ENCODE measurements around the gene TSHZ2.

Gene TSHZ2

DNA sequence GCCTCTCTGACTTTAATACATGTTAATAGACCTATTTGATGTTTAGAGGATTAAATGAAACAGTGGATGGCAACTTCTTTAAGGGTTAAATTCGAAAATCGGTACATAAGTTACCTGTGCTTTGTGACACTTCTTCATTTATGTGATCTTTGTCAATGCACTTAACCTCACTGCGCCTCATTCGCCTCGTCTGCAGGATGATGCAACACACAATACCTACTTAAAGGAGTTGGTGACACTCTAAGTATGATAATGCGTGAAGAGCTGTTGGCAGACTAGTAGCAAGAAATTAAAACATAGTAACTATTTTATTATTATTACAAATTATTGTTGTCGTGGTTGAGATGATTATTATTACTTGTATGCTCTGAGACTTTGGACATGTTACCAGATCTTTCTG is 92.8 kb downstream of the TSHZ2 start:
- DNase-seq (ENCODE audit: low spot score) = no peak

DNA sequence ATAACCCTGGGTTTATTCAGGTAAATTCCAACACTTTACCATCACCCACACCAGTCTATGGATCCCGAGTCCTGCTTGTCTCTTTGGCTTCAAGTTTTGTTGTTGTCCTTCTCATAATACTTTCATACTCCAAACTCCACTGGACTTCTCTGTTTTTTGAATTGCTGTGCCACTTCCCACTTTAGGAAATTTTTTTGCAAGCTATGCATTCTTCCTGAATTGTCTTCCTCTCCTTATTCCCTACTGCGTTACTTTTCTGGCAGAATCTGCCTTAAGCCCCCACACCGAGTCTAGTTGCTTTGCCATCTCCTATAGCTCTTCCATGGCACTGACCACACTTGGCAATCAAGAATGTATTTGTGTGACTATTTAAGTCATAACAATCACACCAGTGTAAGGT is 96.1 kb downstream of the TSHZ2 start:
- DNase-seq (ENCODE audit: low spot score) = no peak

DNA sequence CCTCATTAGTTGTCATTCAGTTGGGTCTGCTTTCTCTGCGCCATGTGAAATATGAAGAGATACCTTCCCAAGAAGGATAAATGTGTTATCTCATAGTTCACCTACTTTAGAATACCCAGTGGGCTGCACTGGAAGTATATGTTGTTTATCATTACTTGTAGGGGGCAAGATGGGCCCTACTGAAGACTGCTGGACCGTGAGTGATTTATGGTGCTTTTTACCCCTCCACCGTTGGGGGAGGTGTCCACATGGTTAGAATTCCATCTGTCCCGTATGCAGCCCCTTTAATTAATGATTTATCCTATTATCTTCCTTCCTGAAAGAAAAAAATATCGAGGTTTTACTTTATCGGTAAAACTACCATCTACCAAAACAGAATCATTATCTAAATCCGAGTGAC is 97.0 kb downstream of the TSHZ2 start:
- DNase-seq (ENCODE audit: low spot score) = no peak

DNA sequence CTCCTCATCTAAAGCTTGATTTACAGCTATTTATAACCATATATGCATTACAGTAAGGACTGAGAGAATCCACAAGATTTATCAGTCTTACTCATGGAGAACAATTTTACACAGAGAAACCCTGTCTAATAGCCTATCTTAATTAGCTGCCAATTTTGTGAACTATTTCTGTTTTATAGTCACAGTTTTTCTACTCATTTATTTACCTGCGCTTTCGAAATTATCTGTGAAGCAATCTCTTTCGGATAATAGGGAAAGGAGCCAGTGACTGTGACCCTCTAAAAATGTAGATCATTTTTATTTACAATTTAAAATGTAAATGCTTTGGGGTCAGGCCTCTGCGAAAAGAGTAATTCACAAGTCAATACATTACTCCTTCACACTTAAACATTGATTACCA is 98.1 kb downstream of the TSHZ2 start:
- DNase-seq (ENCODE audit: low spot score) = no peak

DNA sequence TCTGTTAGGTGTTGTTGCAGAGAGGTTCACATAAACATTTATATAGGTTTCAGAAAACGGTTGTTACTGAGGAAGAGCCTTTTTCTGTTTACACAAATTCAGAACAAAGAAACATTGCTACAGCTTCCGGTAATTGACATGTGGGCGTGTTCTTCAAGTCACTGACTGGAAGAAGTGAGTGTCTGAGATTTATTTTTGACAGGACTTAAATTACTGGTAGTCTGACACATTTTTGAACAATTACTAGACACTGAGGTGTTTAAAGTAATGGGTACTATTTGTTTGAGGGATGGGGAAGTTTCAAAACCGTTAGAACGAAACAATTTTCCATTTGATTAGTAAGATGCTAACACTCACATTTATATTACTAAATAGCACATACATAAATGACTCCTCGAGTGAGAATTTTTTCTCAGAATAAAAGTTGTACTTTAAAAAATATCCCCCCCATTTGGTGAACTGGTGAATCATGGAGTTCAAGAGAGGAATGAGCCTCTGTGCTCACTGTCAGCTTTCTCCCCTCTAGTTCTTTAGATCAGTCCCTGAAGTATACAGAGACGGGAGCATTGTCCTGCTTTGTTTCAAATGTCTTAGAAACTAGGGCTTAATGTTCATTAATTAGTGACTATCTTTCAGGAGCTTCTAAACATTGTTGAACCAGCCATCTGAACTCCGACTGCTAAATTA is 98.7 kb downstream of the TSHZ2 start:
- DNase-seq (ENCODE audit: low spot score) = no peak

DNA sequence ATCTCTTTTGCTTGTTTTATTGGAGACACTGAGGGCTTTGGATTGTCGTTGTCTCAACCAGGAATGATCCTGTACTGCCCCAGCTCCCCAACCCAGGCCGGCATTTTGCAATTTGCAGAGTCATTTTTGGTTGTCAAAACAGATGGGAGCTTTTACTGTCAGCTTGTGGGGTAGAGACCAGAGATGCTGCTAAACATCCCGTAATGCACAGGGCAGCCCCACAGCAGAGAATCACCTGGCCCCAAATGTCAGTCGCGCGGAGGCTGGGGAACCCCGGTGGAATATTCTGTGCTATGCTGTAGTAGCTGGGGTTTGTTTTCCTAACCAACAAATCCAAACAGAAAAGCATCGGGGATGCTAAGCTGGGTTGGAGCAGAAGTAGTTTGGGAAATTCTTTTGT is 99.7 kb downstream of the TSHZ2 start:
- no peak for DNase-seq (ENCODE audit: low spot score)

DNA sequence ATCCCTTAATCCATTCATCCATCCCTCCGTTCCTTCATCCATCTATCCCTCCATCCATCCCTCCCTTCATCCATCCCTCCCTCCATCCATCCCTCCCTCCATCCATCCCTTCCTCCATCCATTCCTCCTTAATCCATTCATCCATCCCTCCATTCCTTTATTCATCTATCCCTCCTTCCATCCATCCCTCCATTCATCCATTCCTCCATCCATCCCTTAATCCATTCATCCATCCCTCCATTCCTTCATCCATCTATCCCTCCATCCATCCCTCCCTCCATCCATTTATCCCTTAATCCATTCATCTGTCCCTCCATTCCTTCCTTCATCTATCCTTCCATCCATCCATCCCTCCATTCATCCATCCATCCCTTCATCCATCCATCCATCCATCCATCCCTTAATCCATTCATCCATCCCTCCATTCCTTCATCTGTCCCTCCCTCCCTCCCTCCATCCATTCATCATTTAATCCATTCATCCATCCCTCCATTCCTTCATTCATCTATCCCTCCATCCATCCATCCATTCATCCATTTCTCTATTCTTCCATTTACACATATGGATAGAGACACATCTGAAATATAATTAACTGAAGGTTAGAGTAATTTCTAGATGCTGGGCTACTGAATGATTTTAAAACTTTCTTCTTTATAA is 100.9 kb downstream of the TSHZ2 start:
- no peak for DNase-seq (ENCODE audit: low spot score)

DNA sequence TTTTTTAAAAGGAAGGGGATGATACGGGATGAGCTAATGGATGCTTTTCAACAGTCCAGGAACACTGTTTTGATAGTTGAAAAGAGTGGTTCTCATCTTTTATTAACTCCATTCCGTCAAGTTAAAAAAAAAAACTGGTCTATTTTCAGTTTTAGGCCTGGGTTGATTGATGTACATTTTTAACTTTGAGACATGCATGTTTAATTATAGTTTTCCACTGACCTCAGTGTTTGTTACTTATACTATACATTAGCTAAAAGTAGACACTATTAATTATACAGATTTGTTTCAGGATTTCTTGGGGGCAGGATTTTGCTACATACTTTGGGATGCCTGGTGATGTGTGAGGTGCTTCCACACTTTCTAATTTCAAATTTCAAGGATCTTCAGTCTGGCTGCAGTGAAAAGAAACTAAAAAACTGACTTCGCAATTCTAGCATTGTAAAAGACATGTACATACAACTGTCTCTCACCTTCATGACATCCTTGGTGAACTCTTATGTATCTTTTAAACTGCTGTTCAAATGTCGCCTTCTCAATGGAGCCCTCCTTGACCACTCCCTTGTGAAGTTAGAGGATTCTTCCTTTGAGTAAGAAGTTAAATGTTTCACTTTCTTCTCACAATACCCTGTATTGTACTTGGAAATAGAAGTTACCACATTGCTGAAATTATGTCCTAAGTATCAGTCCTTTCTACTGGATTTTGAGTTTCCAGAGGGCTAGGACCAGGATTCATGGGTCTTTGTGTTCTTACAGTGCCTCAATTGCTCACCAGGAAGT is 101.7 kb downstream of the TSHZ2 start:
- no peak for DNase-seq (ENCODE audit: low spot score)

DNA sequence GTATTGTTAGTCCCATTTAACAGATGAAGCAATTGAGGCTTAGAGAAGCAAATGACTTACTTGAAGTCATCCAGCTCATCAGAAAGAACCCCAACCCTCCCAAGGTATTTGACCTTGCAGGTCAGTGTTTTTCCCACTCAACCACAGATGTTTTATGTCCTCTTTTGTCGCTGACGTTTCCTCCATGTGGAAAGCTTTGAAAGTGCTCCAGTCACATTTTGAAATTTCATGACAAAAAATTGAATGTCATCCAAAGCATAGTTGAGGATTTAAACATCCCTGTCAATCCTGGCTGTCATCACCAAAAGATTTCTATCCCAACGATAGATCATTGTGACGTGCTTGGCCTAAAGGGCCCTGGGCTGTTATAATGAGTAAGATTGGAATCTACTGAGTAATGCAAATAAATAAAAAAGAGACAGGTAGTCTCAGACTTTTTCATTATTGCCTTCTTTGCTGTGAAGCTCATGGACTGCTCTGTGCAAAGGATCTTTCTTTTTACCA is 102.7 kb downstream of the TSHZ2 start:
- no peak for DNase-seq (ENCODE audit: low spot score)

DNA sequence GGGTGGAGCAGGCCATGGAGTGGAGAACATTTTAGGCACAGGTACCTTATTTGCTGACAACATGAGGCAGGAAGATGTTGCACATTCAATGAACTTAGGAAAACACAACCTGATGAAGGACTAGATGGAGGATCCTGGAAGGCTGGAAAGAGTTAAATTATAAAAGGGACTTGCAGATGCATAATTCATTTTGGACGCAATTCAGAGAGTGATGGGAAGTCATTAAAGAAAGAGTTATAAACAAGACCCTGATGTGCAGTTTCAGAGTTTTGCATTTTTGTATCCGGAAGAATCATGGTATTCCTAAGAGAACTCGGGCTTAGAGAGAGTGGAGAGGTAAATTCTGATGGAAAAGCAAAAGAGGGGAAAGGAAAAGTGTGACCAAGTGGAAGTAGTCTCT is 104.5 kb downstream of the TSHZ2 start:
- no peak for DNase-seq (ENCODE audit: low spot score)

DNA sequence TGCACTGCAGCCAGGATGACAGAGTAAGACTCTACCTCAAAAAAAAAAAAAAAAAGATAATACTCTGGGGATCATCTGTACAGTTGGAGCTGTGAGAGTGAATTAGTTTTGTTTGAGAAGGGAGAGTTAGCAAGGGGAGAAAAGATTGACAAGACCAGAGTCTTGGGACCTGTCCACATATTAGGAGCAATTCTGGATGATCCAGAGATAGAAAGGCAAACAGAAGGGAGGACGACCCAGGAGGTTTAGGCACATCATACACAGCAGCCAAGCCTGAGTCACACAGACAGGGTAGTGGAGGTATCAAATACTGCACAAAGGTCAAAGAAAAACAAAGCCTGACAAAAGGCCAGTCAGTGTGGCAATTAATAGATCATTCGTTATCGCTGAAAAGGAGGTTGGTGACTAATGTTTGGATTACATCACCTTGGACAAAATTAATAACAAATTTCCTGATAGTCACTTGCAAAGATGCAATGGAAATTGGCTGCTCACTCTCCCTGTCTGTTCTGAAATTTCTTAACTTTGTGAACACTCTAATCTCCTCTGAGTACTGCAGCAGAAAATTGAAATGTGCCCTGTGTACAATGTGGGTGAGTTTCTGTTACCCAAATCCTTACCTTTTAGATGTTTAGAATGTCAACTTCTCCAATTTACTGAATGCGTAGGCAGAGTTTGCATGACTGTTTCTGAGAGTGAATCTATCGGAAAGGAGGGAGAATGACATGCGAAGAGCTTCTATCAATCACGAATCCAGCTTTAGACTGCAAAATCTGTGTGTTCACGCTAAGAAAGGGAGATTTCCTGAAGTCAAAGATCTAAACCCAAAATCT is 105.4 kb downstream of the TSHZ2 start:
- DNase-seq (ENCODE audit: low spot score) = peak; percentile 36

DNA sequence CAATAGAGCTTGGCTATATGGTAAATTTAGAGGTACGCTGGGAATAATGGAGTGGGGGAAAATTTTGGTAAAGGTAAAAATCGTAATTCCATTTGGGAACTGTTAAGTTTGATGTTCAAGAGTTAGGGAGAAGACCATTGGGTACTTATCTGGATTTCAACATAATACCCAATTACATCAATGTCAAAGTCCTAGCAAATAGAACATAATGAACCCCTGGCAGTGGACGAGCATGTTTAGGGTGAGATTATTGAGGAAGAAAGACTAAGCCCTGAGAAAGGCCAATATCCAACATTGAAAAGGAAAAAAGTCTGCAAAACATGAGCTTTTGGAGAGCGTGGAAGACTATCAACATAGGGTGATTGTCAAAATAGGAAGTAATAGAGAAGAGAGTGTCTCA is 106.6 kb downstream of the TSHZ2 start:
- DNase-seq (ENCODE audit: low spot score) = no peak

DNA sequence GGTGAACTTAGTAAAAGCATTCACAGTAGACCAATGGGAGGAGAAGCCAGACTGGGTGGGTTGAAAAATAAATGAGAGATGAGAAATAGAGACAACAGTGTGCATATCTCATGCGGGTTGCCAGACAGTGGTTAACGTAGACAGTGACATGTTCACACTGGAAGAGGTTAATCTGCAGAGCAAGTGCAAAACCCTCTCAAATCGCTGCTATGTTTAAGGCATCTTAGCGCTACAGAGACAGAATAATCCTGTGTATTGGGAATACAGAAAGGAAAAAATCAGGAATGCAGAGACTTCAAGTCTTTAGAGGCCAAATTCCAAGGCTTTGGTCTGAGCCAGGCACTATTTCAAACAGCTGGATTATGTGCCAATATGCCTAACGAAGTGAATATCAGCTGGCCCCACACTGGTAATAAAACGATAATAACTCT is 107.1 kb downstream of the TSHZ2 start:
- no peak for DNase-seq (ENCODE audit: low spot score)

DNA sequence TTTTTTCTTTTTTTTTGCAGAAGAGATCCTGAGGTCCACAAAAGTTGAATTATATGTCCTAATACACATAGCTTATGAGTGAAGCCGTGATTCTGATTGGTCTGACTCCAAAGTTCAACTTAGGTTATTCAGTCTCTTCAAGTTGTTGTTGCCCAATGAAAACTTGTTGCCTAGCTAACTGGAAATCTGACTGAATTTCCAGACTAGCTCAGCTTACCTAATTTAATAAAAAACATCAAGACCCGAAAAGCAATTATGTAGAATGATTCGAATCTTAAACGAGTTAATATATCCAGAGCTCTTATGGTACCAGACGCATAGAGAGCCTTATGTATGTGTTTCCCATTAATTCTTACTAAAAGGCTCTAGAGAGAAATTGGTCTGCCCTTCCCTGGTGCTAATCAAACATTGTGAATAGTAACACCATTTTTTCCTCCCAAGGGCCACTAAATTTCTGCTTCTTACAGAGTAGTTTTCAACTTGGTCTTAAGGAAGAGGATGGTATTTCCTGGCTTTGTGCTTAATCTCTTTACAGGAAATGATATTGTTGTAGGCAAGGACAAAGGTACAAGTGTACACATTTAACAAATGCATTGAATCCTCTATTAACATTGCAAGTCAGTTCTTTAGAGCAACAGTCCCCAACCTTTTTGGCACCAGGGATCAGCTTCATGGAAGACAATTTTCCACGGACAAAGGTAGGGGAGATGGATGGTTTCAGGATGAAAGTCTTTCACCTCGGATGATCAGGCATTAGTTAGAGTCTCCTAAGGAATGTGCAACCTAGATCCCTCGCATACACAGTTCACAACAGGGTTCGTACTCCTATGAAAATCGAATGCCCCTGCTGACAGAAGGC is 107.9 kb downstream of the TSHZ2 start:
- no peak for DNase-seq (ENCODE audit: low spot score)

DNA sequence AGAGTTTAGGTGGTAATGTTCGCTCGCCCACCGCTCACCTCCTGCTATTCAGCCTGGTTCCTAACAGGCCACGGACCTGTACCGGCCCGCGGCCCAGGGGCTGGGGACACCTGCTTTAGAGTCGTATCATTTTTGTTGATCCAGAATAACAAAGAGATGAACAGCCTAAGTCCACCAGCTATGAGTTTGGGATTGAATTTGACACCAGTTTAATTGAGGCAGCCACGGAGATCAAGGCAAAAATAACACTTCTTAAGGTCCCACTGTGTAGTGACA is 108.5 kb downstream of the TSHZ2 start:
- DNase-seq (ENCODE audit: low spot score) = no peak

DNA sequence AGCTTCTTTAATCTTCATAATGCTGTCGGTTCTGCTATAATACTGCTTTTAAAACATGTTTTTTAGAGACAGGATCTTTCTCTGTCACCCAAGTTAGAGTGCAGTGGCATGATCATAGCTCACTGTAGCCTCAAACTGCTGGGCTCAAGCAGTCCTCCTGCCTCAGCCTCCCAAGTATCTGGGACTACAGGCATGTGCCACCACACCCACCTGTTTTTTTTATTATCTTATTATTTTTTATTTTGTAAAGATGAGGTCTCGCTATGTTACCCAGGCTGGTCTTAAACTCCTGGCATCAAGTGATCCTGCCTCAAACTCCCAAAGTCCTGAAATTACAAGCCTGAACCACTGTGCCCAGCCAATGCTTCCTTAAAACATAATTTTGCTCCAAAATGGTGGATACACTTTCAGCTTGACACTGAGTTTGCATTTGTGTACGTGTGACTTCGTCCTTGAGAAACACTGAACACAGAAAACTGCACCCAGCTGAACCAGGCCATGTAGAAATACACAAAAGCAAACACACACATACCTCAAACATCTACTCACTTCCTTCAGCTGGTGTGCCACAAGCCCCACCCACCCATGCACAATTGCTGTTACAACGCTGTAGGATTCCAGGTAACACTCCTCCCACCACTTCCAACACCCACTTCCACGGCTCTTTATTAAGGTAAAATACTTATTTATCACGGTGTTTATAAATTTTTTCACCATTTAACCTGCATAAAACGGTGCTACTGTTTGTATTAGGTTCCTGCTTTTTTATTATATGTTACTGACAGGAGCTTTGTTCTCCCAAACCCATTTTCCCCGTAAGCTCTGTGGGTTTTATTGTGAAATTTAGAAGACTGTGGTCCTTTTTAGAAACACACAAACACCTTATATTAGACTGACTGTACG is 109.1 kb downstream of the TSHZ2 start:
- peak; percentile 49 for DNase-seq (ENCODE audit: low spot score)

DNA sequence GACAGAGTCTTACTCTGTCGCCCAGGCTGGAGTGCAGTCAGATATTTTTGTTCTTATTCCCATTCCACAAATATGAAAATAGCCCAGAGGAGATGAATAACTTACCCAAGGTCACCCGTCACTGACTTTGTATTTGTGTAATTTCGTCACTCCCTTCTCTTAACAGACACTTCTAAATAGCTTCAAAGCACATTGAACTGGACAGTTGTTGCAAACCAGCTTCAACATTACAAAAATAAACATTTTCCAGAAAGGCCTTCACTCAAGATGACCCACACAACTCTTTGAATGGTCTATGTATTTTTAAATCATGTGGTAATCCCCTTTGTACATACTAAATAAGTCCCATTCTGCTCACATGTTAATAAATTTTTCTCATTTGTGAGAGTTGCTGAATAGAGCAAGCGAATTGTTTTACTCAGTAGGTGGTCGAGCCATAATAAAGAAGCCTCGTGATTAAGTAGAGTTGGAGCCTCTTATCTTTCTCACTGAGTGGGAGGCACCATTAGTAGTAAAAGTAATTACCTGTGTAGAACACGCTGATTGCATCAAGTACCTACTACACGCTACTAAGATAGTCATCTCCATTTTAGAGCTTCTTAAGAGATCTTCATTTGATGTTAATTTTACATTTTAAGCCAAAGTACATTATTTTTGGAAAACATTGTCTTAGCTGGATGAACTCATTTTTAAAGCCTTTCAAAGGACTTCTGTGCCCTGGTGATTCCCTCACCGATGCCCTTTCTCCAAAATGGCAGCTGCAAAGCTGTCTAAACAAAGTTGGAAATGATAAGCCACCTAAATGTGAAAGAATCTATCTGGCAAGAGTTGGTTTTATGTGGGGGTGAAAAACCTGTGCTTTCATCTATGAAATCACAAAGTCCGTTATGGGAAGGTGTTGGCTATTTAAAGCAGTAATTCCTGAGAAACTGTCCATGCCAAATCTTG is 110.0 kb downstream of the TSHZ2 start:
- DNase-seq (ENCODE audit: low spot score) = no peak

DNA sequence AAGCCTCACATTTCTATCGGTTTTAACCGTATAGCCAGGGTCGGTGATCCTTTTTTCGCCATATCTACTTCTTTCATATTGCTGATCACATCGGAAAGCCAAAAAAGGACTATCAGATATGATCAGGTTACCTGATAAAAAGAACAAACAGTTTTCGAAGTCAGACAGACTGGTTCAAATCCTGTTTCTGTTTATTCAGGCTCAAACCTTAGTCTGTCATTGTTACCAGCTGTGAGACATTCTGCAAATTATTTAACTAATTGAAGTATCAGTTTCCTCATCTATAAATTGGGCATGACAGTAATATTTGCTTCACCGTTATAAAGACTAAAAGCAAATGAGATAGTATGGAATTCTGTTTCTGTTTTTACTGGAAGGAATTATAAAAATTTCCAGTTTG is 111.3 kb downstream of the TSHZ2 start:
- no peak for DNase-seq (ENCODE audit: low spot score)

DNA sequence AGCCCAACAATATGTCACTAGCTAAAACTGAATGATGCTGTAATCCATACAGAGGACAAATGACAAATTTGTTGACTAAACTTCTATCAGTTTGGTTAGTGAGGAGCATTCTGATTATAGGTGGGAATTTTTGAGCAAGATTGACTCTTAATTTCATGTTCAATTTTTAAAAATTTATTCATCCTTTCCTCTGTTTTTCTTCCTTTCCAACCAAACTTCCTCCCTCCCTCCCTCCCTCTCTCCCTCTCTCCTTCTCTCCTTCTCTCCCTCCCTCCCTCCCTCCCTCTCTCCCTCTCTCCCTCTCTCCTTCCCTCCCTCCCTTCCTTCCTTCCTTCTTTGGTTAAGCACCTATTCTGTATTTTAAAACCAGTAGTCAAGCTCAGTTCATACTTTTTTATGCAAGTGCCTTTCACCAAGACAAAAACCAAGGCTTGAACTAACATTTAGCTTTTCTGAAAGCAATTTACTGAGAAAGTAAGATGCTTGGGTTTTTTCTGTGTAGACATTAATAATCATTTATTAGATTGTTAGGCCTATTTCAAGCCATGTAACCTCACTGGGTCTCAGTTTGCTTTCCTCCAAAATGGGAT is 112.3 kb downstream of the TSHZ2 start:
- DNase-seq (ENCODE audit: low spot score) = no peak

Measured in HuH-7.5 (cell line).